HCT116 (cell line): ENCODE results near the gene SYT3. TPM values are rescaled to one million over a fixed set of nuclear protein-coding genes. Genes with fewer than 3 reads are reported as not detected.

Source experiments
- ATAC-seq: fragments of 200-7000 bp; cut with Tn5 transposase; 2 replicates; pipeline ENCODE4 v1.9.1; 2020; ENCODE audit warnings: mild to moderate bottlenecking, moderate library complexity
- BruUV-seq: library from RNA; stranded (reverse); fragments of 400-500 nt; replicated peaks from 2 replicates; lab custom pipeline; 2021; lab: Mats Ljungman, UMichigan
- CTCF ChIA-PET: fragments of 300-600 bp; sonication (Branson Sonifier 250); formaldehyde crosslinking; loops from one replicate; lab custom pipeline; 2021; ENCODE audit warnings: antibody characterized with exemption; lab: Charles Lee
- POLR2A ChIA-PET: fragments of 300-600, 350-600 bp; sonication (Branson Sonifier 250); formaldehyde crosslinking; loops from one replicate; lab custom pipeline; 2021; ENCODE audit warnings: antibody characterized with exemption; lab: Charles Lee
- RAD21 ChIA-PET, 2 experiments: fragments of 300-600 bp; sonication (Branson Sonifier 250); formaldehyde crosslinking; loops; one replicate each; lab custom pipeline; 2023; ENCODE audit warnings: low total read pairs in 2 of 2; ENCODE audit not compliant: uncharacterized antibody in 2 of 2, unreplicated experiment in 2 of 2, low non-redundant PET in 1 of 2; lab: Charles Lee
- DNase-seq: peaks from one replicate; pipeline ENCODE4 v3.0.0-alpha.2; 2010; ENCODE audit warnings: low read depth, low spot score
- H2AFZ ChIP-seq: fragments of 200-600 bp; shearing (Covaris generic), sonication (generic); 2 replicates; pipeline ENCODE4 v1.6.1; 2017; ENCODE audit warnings: low read depth, mixed run types, mixed read lengths, antibody characterized with exemption, low read length; ENCODE audit not compliant: poor library complexity, severe bottlenecking
- H3K27ac ChIP-seq: 2 replicates; pipeline ENCODE4 v1.5.1; 2012; ENCODE audit warnings: low read depth, low read length
- H3K27me3 ChIP-seq: fragments of 200-600 bp; sonication (generic); 2 replicates; pipeline ENCODE4 v1.6.1; 2016; ENCODE audit warnings: mixed run types, low read length, mixed read lengths; ENCODE audit not compliant: insufficient read depth
- H3K36me3 ChIP-seq, 2 experiments: fragments of 200-500 bp in 1 of 2; fragments of 200-600 bp in 1 of 2; sonication (Bioruptor generic) in 1 of 2; sonication (generic) in 1 of 2; 2 replicates each; pipeline versions ENCODE4 v1.5.1 to v1.6.1; 2014 to 2016; ENCODE audit warnings: low read length in 2 of 2, inconsistent platforms in 1 of 2, mixed read lengths in 1 of 2, mixed run types in 1 of 2; ENCODE audit not compliant: insufficient read depth in 2 of 2, control insufficient read depth in 1 of 2
- H3K4me1 ChIP-seq, 2 experiments: fragments of 200-600 bp in 1 of 2; sonication (generic) in 1 of 2; 2 replicates each; pipeline versions ENCODE4 v1.5.1 to v1.6.1; 2012 to 2017; ENCODE audit warnings: low read length in 2 of 2, inconsistent platforms in 1 of 2, mild to moderate bottlenecking in 1 of 2, mixed read lengths in 1 of 2, mixed run types in 1 of 2, moderate library complexity in 1 of 2; ENCODE audit not compliant: insufficient read depth in 2 of 2, control insufficient read depth in 1 of 2
- H3K4me2 ChIP-seq: fragments of 200-600 bp; sonication (generic); 2 replicates; pipeline ENCODE4 v1.6.1; 2017; ENCODE audit warnings: mixed run types, low read length, mixed read lengths
- H3K4me3 ChIP-seq, 2 experiments: fragments of 200-600 bp in 1 of 2; sonication (generic) in 1 of 2; replicated peaks in 1 of 2; 2 replicates each; pipeline ENCODE4 v1.5.1; 2011 to 2016; ENCODE audit warnings: low read length in 2 of 2, control low read depth in 1 of 2, low read depth in 1 of 2, mild to moderate bottlenecking in 1 of 2, mixed read lengths in 1 of 2, mixed run types in 1 of 2
- H3K79me2 ChIP-seq: fragments of 200-600 bp; sonication (generic); 2 replicates; pipeline ENCODE4 v1.6.1; 2017; ENCODE audit warnings: mild to moderate bottlenecking, mixed run types, low read length, moderate library complexity, mixed read lengths; ENCODE audit not compliant: insufficient read depth
- H3K9ac ChIP-seq: fragments of 200-600 bp; sonication (generic); 2 replicates; pipeline ENCODE4 v1.6.1; 2016; ENCODE audit warnings: low read length, mixed read lengths
- H3K9me2 ChIP-seq: fragments of 200-600 bp; sonication (generic), shearing (Covaris generic); 2 replicates; pipeline ENCODE4 v1.6.1; 2017; ENCODE audit warnings: mixed run types, mild to moderate bottlenecking, moderate library complexity; ENCODE audit not compliant: insufficient read depth
- H3K9me3 ChIP-seq, 2 experiments: fragments of 200-500 bp in 1 of 2; fragments of 200-600 bp in 1 of 2; sonication (Bioruptor generic) in 1 of 2; sonication (generic) in 1 of 2; 2 replicates each; pipeline ENCODE4 v1.6.1; 2014 to 2017; ENCODE audit warnings: low read length in 2 of 2, mixed read lengths in 2 of 2, inconsistent platforms in 1 of 2, low read depth in 1 of 2, mild to moderate bottlenecking in 1 of 2, mixed run types in 1 of 2, moderate library complexity in 1 of 2; ENCODE audit not compliant: control insufficient read depth in 1 of 2, insufficient read depth in 1 of 2
- H4K20me1 ChIP-seq: fragments of 200-600 bp; sonication (generic), shearing (Covaris generic); 2 replicates; pipeline ENCODE4 v1.6.1; 2017; ENCODE audit warnings: mixed run types, mild to moderate bottlenecking, moderate library complexity; ENCODE audit not compliant: insufficient read depth
- CBX3 ChIP-seq: IDR thresholded peaks from 2 replicates; pipeline ENCODE4 v1.6.1; 2012; ENCODE audit warnings: low read depth
- CEBPB ChIP-seq: IDR thresholded peaks from 2 replicates; pipeline ENCODE4 v1.6.1; 2012; ENCODE audit warnings: low read depth
- EZH2phosphoT487 ChIP-seq: fragments of 200-600 bp; IDR thresholded peaks from 2 replicates; pipeline ENCODE4 v1.6.1; 2018; ENCODE audit warnings: antibody characterized with exemption, borderline replicate concordance
- JUND ChIP-seq: IDR thresholded peaks from 2 replicates; pipeline ENCODE4 v1.6.1; 2012
- SP1 ChIP-seq: IDR thresholded peaks from 2 replicates; pipeline ENCODE4 v1.6.1; 2012; ENCODE audit warnings: low read depth
- intact Hi-C: fragments of 100-400 bp; cut with micrococcal nuclease; formaldehyde crosslinking; loops from 2 replicates; pipeline ENCODE4 v1.10.0; 2022
- total RNA-seq: library from RNA; stranded (reverse); gene quantifications from one replicate; pipeline ENCODE4 v1.2.1, GENCODE V29; 2021; ENCODE audit not compliant: unreplicated experiment

SYT3 gene
- total RNA-seq, 1 experiment from 2014 or later, result 4.6 TPM

- CTCF ChIA-PET, result interaction anchor here (0.8 kb wide), 1 partner anchor 279 kb away, joined by 3 read pairs; no protein-coding TSS in a partner anchor
- intact Hi-C loops, result no loop called here
- Histone ChIP-seq H2AFZ (no peak overlapping the region), H3K9me3 (no peaks in the 10 kb centered on the region), H3K9ac (no peak overlapping the region), H3K79me2 (no peaks in the 10 kb centered on the region), H3K4me3 (no peak overlapping the region), H4K20me1 (no peaks in the 10 kb centered on the region), H3K4me2 (no peak overlapping the region), H3K27me3 (peaks cover 32% of the 10 kb centered on the region), H3K36me3 (no peaks in the 10 kb centered on the region), H3K9me2 (no peaks in the 10 kb centered on the region), H3K4me1 (peaks cover 11 to 26% of the 10 kb centered on the region in 2 experiments), H3K27ac (no peak overlapping the region)
- DNase-seq, result no peak
- POLR2A ChIA-PET, result no interaction called here
- no TSS peak for BruUV-seq
- ATAC-seq, result no peak
- RAD21 ChIA-PET, result no interaction called here
- TF ChIP-seq EZH2phosphoT487 (no peak), CEBPB (no peak)
Observed at GRCh38 chr19:50647879-50648615, 8.4 kb upstream of the SYT3 start.

- CTCF ChIA-PET, result no interaction called here
- RAD21 ChIA-PET, result no interaction called here
- intact Hi-C loops, result no loop called here
Observed at GRCh38 chr19:50646074-50646807, 6.6 kb upstream of the SYT3 start.

More at GRCh38 chr19:50646074-50646807, 6.6 kb upstream of the SYT3 start:
- peak; percentile 42 for ATAC-seq
- no peaks in the 10 kb centered on the region for H3K79me2 ChIP-seq
- H3K27me3 ChIP-seq, result peaks cover 32% of the 10 kb centered on the region
- no peak overlapping the region for H2AFZ ChIP-seq
- no peak overlapping the region for H3K27ac ChIP-seq
- TF ChIP-seq JUND (no peak; the same call in 1 of the 2 replicates), SP1 (no peak), CBX3 (peak; percentile 42; the same call in 1 of the 2 replicates)
- DNase-seq, result peak; percentile 48
- H3K9me2 ChIP-seq, result no peaks in the 10 kb centered on the region
- POLR2A ChIA-PET, result no interaction called here
- peaks cover 11 to 26% of the 10 kb centered on the region in 2 experiments for H3K4me1 ChIP-seq
- no peaks in the 10 kb centered on the region for H3K9me3 ChIP-seq
- no peaks in the 10 kb centered on the region for H4K20me1 ChIP-seq
- H3K4me3 ChIP-seq, result no peak overlapping the region
- no peak overlapping the region for H3K9ac ChIP-seq
- no TSS peak for BruUV-seq
- peak overlapping the region; percentile 55 for H3K4me2 ChIP-seq
- no peaks in the 10 kb centered on the region for H3K36me3 ChIP-seq
